SH-SY5Y (cell line): Measurements from ENCODE around the gene OR52N5.

Source experiments
- GATA2 ChIP-seq: IDR thresholded peaks from 2 replicates; pipeline ENCODE4 v1.6.1; 2011; ENCODE audit warnings: mild to moderate bottlenecking, low read depth, low read length
- GATA3 ChIP-seq: IDR thresholded peaks from 2 replicates; pipeline ENCODE4 v1.6.1; 2011; ENCODE audit warnings: low read depth, mild to moderate bottlenecking, low read length, moderate library complexity

GRCh38 chr11:5767056-5767455 lies 16.1 kb downstream of the OR52N5 start:
- TF ChIP-seq GATA3 (no peak), GATA2 (no peak)
